Kidney epithelial cell (primary cell): Measurements from ENCODE around the gene CSNK1G3. TPM values are rescaled to one million over a fixed set of nuclear protein-coding genes. Genes with fewer than 3 reads are reported as not detected.

ENCODE experiments used
- DNase-seq: peaks from one replicate; pipeline ENCODE4 v3.0.0-alpha.2; 2010; ENCODE audit warnings: low read depth
- H3K27me3 ChIP-seq: 2 replicates; pipeline ENCODE4 v1.6.0; 2011; ENCODE audit warnings: low read length; ENCODE audit not compliant: control insufficient read depth, insufficient read depth
- H3K36me3 ChIP-seq: 2 replicates; pipeline ENCODE4 v1.5.1; 2011; ENCODE audit warnings: low read length; ENCODE audit not compliant: control insufficient read depth, insufficient read depth
- H3K4me3 ChIP-seq: 2 replicates; pipeline ENCODE4 v1.5.1; 2011; ENCODE audit warnings: low read depth, mild to moderate bottlenecking, control low read depth, low read length
- total RNA-seq: library from RNA; depleted of rRNA; stranded (reverse); fragments of >200 nt; gene quantifications from 2 replicates; pipeline ENCODE4 v1.2.3, GENCODE V29; 2015
- TF ChIP-seq, protein P1 (sequence below): IDR thresholded peaks from 2 replicates; pipeline ENCODE4 v1.5.1; 2011; ENCODE audit warnings: mild to moderate bottlenecking, moderate library complexity, low read length, control low read depth, inconsistent platforms; ENCODE audit not compliant: insufficient read depth, poor library complexity, severe bottlenecking

The CSNK1G3 gene
- total RNA-seq, 1 donor from 2014 or later, result 65.9 TPM

DNA sequence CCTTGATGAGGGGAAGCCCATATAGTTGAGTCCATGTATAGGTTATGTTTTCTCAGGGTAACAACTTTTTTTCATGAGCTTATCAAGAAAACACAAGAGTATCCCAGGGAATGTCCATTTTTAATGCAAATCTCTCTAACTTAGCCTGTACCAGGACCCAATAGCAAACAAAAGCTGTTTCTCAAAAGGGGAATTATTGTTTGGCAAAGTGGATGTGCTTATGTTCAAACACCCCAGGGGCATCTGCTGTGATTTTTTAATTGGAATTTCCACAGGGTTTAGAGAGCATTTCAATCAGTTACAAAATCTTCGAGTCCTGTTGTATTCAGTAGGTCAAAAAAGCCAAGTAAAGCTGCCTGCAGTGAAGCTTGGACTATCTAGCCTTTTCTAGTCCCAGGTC lies 33.4 kb upstream of the CSNK1G3 start:
- TF ChIP-seq, protein P1, sequence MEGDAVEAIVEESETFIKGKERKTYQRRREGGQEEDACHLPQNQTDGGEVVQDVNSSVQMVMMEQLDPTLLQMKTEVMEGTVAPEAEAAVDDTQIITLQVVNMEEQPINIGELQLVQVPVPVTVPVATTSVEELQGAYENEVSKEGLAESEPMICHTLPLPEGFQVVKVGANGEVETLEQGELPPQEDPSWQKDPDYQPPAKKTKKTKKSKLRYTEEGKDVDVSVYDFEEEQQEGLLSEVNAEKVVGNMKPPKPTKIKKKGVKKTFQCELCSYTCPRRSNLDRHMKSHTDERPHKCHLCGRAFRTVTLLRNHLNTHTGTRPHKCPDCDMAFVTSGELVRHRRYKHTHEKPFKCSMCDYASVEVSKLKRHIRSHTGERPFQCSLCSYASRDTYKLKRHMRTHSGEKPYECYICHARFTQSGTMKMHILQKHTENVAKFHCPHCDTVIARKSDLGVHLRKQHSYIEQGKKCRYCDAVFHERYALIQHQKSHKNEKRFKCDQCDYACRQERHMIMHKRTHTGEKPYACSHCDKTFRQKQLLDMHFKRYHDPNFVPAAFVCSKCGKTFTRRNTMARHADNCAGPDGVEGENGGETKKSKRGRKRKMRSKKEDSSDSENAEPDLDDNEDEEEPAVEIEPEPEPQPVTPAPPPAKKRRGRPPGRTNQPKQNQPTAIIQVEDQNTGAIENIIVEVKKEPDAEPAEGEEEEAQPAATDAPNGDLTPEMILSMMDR, result no peak
- Histone ChIP-seq H3K36me3 (no peaks in the 10 kb centered on the region), H3K27me3 (no peaks in the 10 kb centered on the region), H3K4me3 (no peak overlapping the region)
- DNase-seq, result no peak

GRCh38 chr5:123482258-123482657 lies 29.7 kb upstream of the CSNK1G3 start:
- Histone ChIP-seq H3K27me3 (no peaks in the 10 kb centered on the region), H3K36me3 (no peaks in the 10 kb centered on the region), H3K4me3 (no peak overlapping the region)
- DNase-seq, result no peak
- TF ChIP-seq, protein P1, result no peak

DNA sequence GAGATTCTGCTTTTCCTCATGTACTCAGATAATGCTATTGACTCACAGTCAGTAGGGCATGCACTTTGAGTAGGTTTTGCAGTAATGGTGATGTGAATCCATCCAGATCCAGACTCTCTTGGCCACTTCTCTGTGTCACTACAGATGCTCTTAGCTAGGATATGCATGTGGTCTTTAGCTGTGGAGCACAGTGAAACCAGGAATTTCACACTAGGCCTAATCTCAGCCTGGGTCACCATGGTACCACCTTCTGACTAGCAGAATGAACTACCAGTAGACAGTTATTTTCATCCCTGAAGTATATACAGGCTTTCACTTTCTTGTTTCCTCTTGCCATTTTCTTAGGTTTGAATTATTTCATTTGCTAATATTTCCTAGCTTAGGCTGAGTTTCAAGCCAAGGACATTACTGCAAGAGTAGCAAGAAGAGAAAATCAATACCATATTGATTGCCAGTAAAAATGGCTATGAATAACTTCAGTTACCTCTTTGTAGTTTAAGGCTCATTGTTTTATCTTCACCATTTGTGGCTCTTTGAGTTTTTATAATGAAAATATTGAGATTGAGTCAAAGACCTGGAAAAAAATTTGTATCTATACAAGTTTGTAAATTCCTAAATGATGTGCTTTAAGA lies 28.4 kb upstream of the CSNK1G3 start:
- Histone ChIP-seq H3K36me3 (no peaks in the 10 kb centered on the region), H3K4me3 (no peak overlapping the region), H3K27me3 (no peaks in the 10 kb centered on the region)
- TF ChIP-seq, protein P1, result no peak
- DNase-seq, result no peak

- no peaks in the 10 kb centered on the region for H3K36me3 ChIP-seq
- H3K27me3 ChIP-seq, result no peaks in the 10 kb centered on the region
- H3K4me3 ChIP-seq, result no peak overlapping the region
- DNase-seq, result no peak
- TF ChIP-seq, protein P1, result no peak
Observed at GRCh38 chr5:123485275-123485674, 26.7 kb upstream of the CSNK1G3 start.

DNA sequence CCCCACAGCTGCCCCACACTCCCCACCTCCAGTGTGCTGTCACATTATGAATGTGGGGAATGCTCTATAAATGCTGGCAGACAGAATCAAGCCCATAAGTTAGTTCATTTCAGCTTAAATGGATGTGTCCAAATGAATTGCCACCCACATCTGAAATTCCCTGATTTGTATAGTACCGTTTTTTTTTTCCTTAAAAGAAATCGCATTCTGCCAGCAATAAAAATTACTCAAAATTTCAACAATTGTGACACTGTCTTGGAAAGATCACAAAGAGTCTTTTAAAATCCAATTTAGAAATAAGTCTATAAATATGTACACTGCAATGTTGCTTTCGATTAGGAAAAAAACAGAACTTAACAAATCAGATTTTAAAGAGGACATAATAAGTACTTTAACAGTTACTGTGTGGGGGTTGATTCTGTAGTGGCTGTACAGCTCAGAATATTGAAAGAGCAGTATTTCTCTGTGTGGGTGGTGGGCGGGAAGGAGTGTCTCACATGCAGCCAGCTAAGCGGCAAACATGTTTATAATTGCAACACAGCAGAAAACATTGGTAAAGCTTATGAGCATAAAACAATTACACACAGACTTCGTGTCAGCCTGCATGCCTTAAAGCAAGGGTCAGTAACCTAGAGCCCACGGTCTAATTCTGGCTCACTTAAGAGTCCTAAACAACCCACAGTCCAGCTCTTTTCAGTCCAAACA lies 24.9 kb upstream of the CSNK1G3 start:
- TF ChIP-seq, protein P1, result no peak
- H3K4me3 ChIP-seq, result no peak overlapping the region
- no peaks in the 10 kb centered on the region for H3K27me3 ChIP-seq
- no peaks in the 10 kb centered on the region for H3K36me3 ChIP-seq
- DNase-seq, result no peak
